GM12865 (cell line): Measurements from ENCODE around the gene THTPA.
A peak's percentile ranks its signal among the peaks of the same experiment; 100 is the strongest.

Experiments
- DNase-seq: peaks from one replicate; pipeline ENCODE4 v3.0.0; 2010; ENCODE audit warnings: low read depth
- H3K4me3 ChIP-seq: 2 replicates; pipeline ENCODE4 v1.5.1; 2011; ENCODE audit warnings: mild to moderate bottlenecking, low read depth, low read length, control low read depth
- CTCF ChIP-seq: IDR thresholded peaks from 2 replicates; pipeline ENCODE4 v1.5.1; 2011; ENCODE audit warnings: low read length, control low read depth, low read depth, inconsistent platforms; ENCODE audit not compliant: insufficient read depth; ENCODE audit errors: missing control alignments

THTPA gene

GRCh38 chr14:23546450-23547035, 9.5 kb upstream of the THTPA start:
- no peak for TF ChIP-seq CTCF
- H3K4me3 ChIP-seq = no peak overlapping the region
- no peak for DNase-seq

- no peak for DNase-seq
- H3K4me3 ChIP-seq = no peak overlapping the region
- no peak for TF ChIP-seq CTCF
These were observed 8.1 kb upstream of the THTPA start for GRCh38 chr14:23547924-23548323.

GRCh38 chr14:23548351-23549318, 7.4 kb upstream of the THTPA start:
- DNase-seq = no peak
- no peak for TF ChIP-seq CTCF
- H3K4me3 ChIP-seq = no peak overlapping the region

DNA sequence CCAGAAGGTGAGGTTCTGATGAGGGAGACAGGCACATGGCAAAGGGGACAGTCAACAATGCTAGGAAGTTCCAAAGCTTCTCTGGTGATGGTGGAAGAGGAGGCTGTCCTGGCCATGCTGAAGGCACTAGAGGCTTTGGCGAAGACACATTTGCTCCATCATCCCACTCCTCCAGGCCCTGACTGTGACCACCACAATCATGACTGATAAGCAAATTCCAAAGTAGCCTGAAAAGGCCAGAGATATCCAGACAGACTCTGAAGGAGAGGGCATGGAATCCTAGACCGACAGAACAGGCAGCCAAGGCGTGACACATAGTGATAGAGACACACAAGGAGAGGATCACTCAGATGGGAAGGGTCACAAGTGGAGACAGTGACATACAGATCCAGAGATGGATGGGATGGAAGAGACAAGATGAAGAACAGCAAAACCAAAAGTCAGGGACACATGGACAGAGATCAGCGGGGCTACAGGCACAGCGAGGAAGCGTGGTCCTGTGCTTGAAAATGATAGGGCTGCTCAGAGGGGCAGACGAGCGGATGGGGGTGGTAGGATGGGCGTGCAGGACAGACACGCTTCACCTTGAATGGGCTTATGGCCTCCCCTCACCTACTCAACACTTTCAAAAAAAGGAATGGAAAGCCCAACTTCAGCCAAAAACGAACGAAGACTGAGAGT, 5.8 kb upstream of the THTPA start:
- no peak for TF ChIP-seq CTCF
- DNase-seq = no peak
- H3K4me3 ChIP-seq = peak overlapping the region; percentile 83

DNA sequence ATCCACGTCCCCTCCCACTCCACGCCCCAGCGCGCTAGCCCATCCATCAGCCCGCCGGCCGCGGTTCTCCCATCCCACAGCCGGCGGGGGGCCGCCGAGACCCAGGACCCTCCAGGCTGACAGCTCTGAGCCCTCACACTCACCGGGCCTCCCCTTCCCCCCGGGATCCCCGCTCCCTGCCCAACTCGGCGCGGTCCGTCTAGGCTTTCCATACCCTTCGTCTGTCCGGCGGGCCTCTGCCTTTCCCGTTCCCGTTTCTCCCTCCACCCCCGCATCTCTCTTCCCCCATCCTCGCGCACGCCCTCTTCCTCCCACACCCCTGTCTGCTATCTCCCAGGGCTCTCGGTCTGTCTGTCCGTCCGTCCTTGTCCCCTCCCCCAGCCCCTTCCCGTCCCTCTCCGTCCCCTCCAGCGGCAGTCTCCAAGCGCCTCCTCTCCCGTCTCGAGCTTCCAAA, 5.2 kb upstream of the THTPA start:
- no peak for TF ChIP-seq CTCF
- no peak for DNase-seq
- H3K4me3 ChIP-seq = peak overlapping the region; percentile 83

- DNase-seq = peak; percentile 79
- peak within 1 kb of the TSS; percentile 83 for H3K4me3 ChIP-seq
- no peak for TF ChIP-seq CTCF
These were observed 4.6 kb upstream of the THTPA start, which contains the start of gene ZFHX2 for GRCh38 chr14:23551266-23552028. ZFHX2 (minus strand) TSS chr14:23551765; CDS start chr14:23535325, 16,440 bp downstream.
